ENCODE results near the gene HEATR5B.

- TF ChIP-seq POLR2A (IDR thresholded peaks at IDR 0.05; ENCODE audit: control extremely low read depth in 1 of 2, low read depth in 2 of 2, low read length in 2 of 2) (no peak), CTCF (IDR thresholded peaks at IDR 0.05; ENCODE audit: control extremely low read depth in 1 of 3, insufficient read depth in 1 of 3, low read depth in 1 of 3, low read length in 3 of 3) (no peak), JUND (IDR thresholded peaks at IDR 0.05; ENCODE audit: low read length) (no peak)
Observed at GRCh38 chr2:37100054-37100453, 15.9 kb upstream of the HEATR5B start.

Data from H1 (cell line).